SK-N-SH treated with all-trans-retinoic acid at 6 μM for 48 hours (cell line): ENCODE data around the gene KIZ.

Experiments used
- ARNTL ChIP-seq: fragments of 450-650 bp; formaldehyde crosslinking; IDR thresholded peaks from 2 replicates; pipeline ENCODE4 v1.5.0; 2020; ENCODE audit warnings: low read depth, mild to moderate bottlenecking, moderate library complexity, borderline replicate concordance
- CREB5 ChIP-seq: fragments of 250-450 bp; sonication (Bioruptor Pico); IDR thresholded peaks from 2 replicates; pipeline ENCODE4 v1.5.1; 2020; ENCODE audit warnings: low read depth, mild to moderate bottlenecking, moderate library complexity
- PATZ1 ChIP-seq: fragments of 250-450 bp; sonication (Bioruptor Pico); IDR thresholded peaks from 2 replicates; pipeline ENCODE4 v1.8.0; 2020; ENCODE audit warnings: mild to moderate bottlenecking, moderate library complexity, borderline replicate concordance
- RARB ChIP-seq: fragments of 250-450 bp; sonication (Bioruptor Pico); IDR thresholded peaks from 2 replicates; pipeline ENCODE4 v1.8.0; 2021; ENCODE audit warnings: mild to moderate bottlenecking, moderate library complexity
- ZC3H10 ChIP-seq: fragments of 250-450 bp; sonication (Bioruptor Pico); IDR thresholded peaks from 2 replicates; pipeline ENCODE4 v1.5.1; 2021; ENCODE audit warnings: mild to moderate bottlenecking, moderate library complexity
- ZFP30 ChIP-seq: fragments of 450-650 bp; formaldehyde crosslinking; IDR thresholded peaks from 2 replicates; pipeline ENCODE4 v1.5.0; 2022; ENCODE audit warnings: mild to moderate bottlenecking, moderate library complexity

GRCh38 chr20:21269772-21270171 lies 143.9 kb downstream of the KIZ start:
- TF ChIP-seq PATZ1 (CRISPR knock-in tag) = no peak
- no peak for TF ChIP-seq CREB5 (CRISPR knock-in tag)
- TF ChIP-seq RARB (CRISPR knock-in tag) = no peak
- TF ChIP-seq ARNTL (CRISPR knock-in tag) = no peak
- no peak for TF ChIP-seq ZC3H10 (CRISPR knock-in tag)
- no peak for TF ChIP-seq ZFP30 (CRISPR knock-in tag)
